SJSA1 (cell line): ENCODE results near the gene MYCN. TPM values are rescaled to one million over a fixed set of nuclear protein-coding genes. Genes with fewer than 3 reads are reported as not detected.
A peak's percentile ranks its signal among the peaks of the same experiment; 100 is the strongest.

Experiments used
- DNase-seq, 2 experiments: peaks; one replicate each; pipeline ENCODE4 v3.0.0-alpha.2; 2015 to 2020; ENCODE audit warnings: low spot score in 2 of 2, low read depth in 1 of 2
- H3K27ac ChIP-seq: fragments of 250-450 bp; sonication (Bioruptor Pico); 2 replicates; pipeline ENCODE4 v1.5.1; 2020; ENCODE audit warnings: mild to moderate bottlenecking, moderate library complexity
- H3K27me3 ChIP-seq: fragments of 250-450 bp; sonication (Bioruptor Pico); replicated peaks from 2 replicates; pipeline ENCODE4 v1.5.1; 2020; ENCODE audit warnings: mild to moderate bottlenecking, moderate library complexity
- H3K36me3 ChIP-seq: fragments of 250-450 bp; sonication (Bioruptor Pico); 2 replicates; pipeline ENCODE4 v1.5.1; 2020; ENCODE audit warnings: mild to moderate bottlenecking
- H3K4me1 ChIP-seq: fragments of 250-450 bp; sonication (Bioruptor Pico); replicated peaks from 2 replicates; pipeline ENCODE4 v1.6.1; 2021; ENCODE audit warnings: mild to moderate bottlenecking
- H3K4me3 ChIP-seq: fragments of 250-450 bp; sonication (Bioruptor Pico); 2 replicates; pipeline ENCODE4 v1.5.1; 2020; ENCODE audit warnings: mild to moderate bottlenecking
- H3K9me3 ChIP-seq: fragments of 250-450 bp; sonication (Bioruptor Pico); replicated peaks from 2 replicates; pipeline ENCODE4 v1.5.1; 2020; ENCODE audit warnings: mild to moderate bottlenecking
- total RNA-seq: library from RNA; depleted of rRNA; stranded (reverse); fragments of >200 nt; shearing (Covaris generic); gene quantifications from 2 replicates; pipeline ENCODE4 v1.2.3, GENCODE V29; 2014

Gene MYCN
- total RNA-seq, 1 experiment from 2014 or later = 3.7 TPM

GRCh38 chr2:15939556-15939853, 845 bp upstream of the MYCN start:
- Histone ChIP-seq H3K27ac (no peak overlapping the region), H3K4me1 (peaks cover 16% of the 10 kb centered on the region), H3K4me3 (peak overlapping the region; percentile 39), H3K36me3 (0 out of 2 replicates have a peak, but pooled peaks cover 4% of the 10 kb centered on the region), H3K9me3 (no peaks in the 10 kb centered on the region), H3K27me3 (peaks cover 49% of the 10 kb centered on the region)
- DNase-seq = peak in 1 of 2 experiments; percentile 60

GRCh38 chr2:15940661-15941480, 521 bp downstream of the MYCN start:
- Histone ChIP-seq H3K4me1 (peaks cover 26% of the 10 kb centered on the region), H3K27ac (no peak overlapping the region), H3K4me3 (peak overlapping the region; percentile 39), H3K9me3 (no peaks in the 10 kb centered on the region), H3K27me3 (peaks cover 49% of the 10 kb centered on the region), H3K36me3 (0 out of 2 replicates have a peak, but pooled peaks cover 4% of the 10 kb centered on the region)
- DNase-seq = peak in 1 of 2 experiments; percentile 34

GRCh38 chr2:15941481-15941850, 1.1 kb downstream of the MYCN start:
- peak in 1 of 2 experiments; percentile 9 for DNase-seq
- Histone ChIP-seq H3K4me3 (peak overlapping the region; percentile 39), H3K27me3 (peaks cover 49% of the 10 kb centered on the region), H3K36me3 (0 out of 2 replicates have a peak, but pooled peaks cover 4% of the 10 kb centered on the region), H3K4me1 (peaks cover 26% of the 10 kb centered on the region), H3K27ac (no peak overlapping the region), H3K9me3 (no peaks in the 10 kb centered on the region)

GRCh38 chr2:15941871-15942710, 1.7 kb downstream of the MYCN start:
- Histone ChIP-seq H3K27me3 (peaks cover 49% of the 10 kb centered on the region), H3K4me1 (peaks cover 26% of the 10 kb centered on the region), H3K4me3 (peak overlapping the region; percentile 39), H3K27ac (no peak overlapping the region), H3K9me3 (no peaks in the 10 kb centered on the region), H3K36me3 (0 out of 2 replicates have a peak, but pooled peaks cover 4% of the 10 kb centered on the region)
- peak in 1 of 2 experiments; percentile 34 for DNase-seq

GRCh38 chr2:15942711-15943345, 2.5 kb downstream of the MYCN start:
- H3K27ac ChIP-seq = no peak overlapping the region
- peak overlapping the region; percentile 39 for H3K4me3 ChIP-seq
- peaks cover 49% of the 10 kb centered on the region for H3K27me3 ChIP-seq
- peaks cover 26% of the 10 kb centered on the region for H3K4me1 ChIP-seq
- H3K9me3 ChIP-seq = no peaks in the 10 kb centered on the region
- DNase-seq = no peak
- H3K36me3 ChIP-seq = 0 out of 2 replicates have a peak, but pooled peaks cover 4% of the 10 kb centered on the region

GRCh38 chr2:15943378-15944280, 3.3 kb downstream of the MYCN start:
- H3K4me1 ChIP-seq = peaks cover 26% of the 10 kb centered on the region
- DNase-seq = peak; percentile 45 to 55
- peaks cover 45% of the 10 kb centered on the region for H3K27me3 ChIP-seq
- peak overlapping the region; percentile 39 for H3K4me3 ChIP-seq
- peak overlapping the region; percentile 15; the same call in 1 of the 2 replicates for H3K27ac ChIP-seq
- 0 out of 2 replicates have a peak, but pooled peaks cover 4% of the 10 kb centered on the region for H3K36me3 ChIP-seq
- no peaks in the 10 kb centered on the region for H3K9me3 ChIP-seq

- Histone ChIP-seq H3K4me1 (peaks cover 25% of the 10 kb centered on the region), H3K4me3 (peak overlapping the region; percentile 4; the same call in 1 of the 2 replicates), H3K27me3 (peaks cover 42% of the 10 kb centered on the region), H3K36me3 (0 out of 2 replicates have a peak, but pooled peaks cover 4% of the 10 kb centered on the region), H3K27ac (peak overlapping the region; percentile 15; the same call in 1 of the 2 replicates), H3K9me3 (no peaks in the 10 kb centered on the region)
- no peak for DNase-seq
Observed at GRCh38 chr2:15944325-15945017, 4.1 kb downstream of the MYCN start.

GRCh38 chr2:15945909-15946705, 5.8 kb downstream of the MYCN start:
- H3K4me3 ChIP-seq = no peak overlapping the region; the same call in 1 of the 2 replicates
- no peaks in the 10 kb centered on the region for H3K9me3 ChIP-seq
- peak; percentile 76 to 79 for DNase-seq
- H3K27me3 ChIP-seq = peaks cover 26% of the 10 kb centered on the region
- peaks cover 18% of the 10 kb centered on the region for H3K4me1 ChIP-seq
- peak overlapping the region; percentile 85 for H3K27ac ChIP-seq
- 0 out of 2 replicates have a peak, but pooled peaks cover 4% of the 10 kb centered on the region for H3K36me3 ChIP-seq

GRCh38 chr2:15946983-15947382, 6.6 kb downstream of the MYCN start:
- Histone ChIP-seq H3K4me1 (peaks cover 16% of the 10 kb centered on the region), H3K36me3 (0 out of 2 replicates have a peak, but pooled peaks cover 2% of the 10 kb centered on the region)

GRCh38 chr2:15947431-15947830, 7.1 kb downstream of the MYCN start:
- peaks cover 13% of the 10 kb centered on the region for H3K4me1 ChIP-seq
- no peaks in the 10 kb centered on the region for H3K36me3 ChIP-seq
- no peak for DNase-seq
- no peaks in the 10 kb centered on the region for H3K9me3 ChIP-seq
- H3K4me3 ChIP-seq = no peak overlapping the region
- no peak overlapping the region for H3K27ac ChIP-seq
- peaks cover 17% of the 10 kb centered on the region for H3K27me3 ChIP-seq

More at GRCh38 chr2:15946983-15947382, 6.6 kb downstream of the MYCN start:
- no peak overlapping the region for H3K4me3 ChIP-seq
- H3K9me3 ChIP-seq = no peaks in the 10 kb centered on the region
- peaks cover 20% of the 10 kb centered on the region for H3K27me3 ChIP-seq
- DNase-seq = no peak
- H3K27ac ChIP-seq = no peak overlapping the region; the same call in 1 of the 2 replicates

GRCh38 chr2:15948704-15948957, 8.3 kb downstream of the MYCN start:
- Histone ChIP-seq H3K4me3 (no peak overlapping the region), H3K36me3 (no peaks in the 10 kb centered on the region), H3K27ac (no peak overlapping the region), H3K9me3 (no peaks in the 10 kb centered on the region), H3K27me3 (peaks cover 9% of the 10 kb centered on the region), H3K4me1 (peaks cover 10% of the 10 kb centered on the region)
- no peak for DNase-seq

GRCh38 chr2:15949126-15949525, 8.8 kb downstream of the MYCN start:
- Histone ChIP-seq H3K4me3 (no peak overlapping the region), H3K27ac (no peak overlapping the region), H3K4me1 (peaks cover 9% of the 10 kb centered on the region), H3K9me3 (no peaks in the 10 kb centered on the region), H3K36me3 (no peaks in the 10 kb centered on the region), H3K27me3 (peaks cover 4% of the 10 kb centered on the region)
- no peak for DNase-seq
